SK-MEL-5 (cell line): ENCODE data around the gene POFUT1. TPM values are rescaled to one million over a fixed set of nuclear protein-coding genes. Genes with fewer than 3 reads are reported as not detected.
"Not testable (repeated sequence)": the region's sequence is repeated elsewhere in the genome, so short reads cannot be mapped to it uniquely, and the experiment has no call there.

ENCODE experiments used
- DNase-seq: peaks from one replicate; pipeline ENCODE4 v3.0.0-alpha.2; 2016; ENCODE audit warnings: low read depth, low spot score
- in situ Hi-C: cut with HindIII; loops from 2 replicates; pipeline ENCODE4 v1.10.0; 2016; ENCODE audit warnings: low sequenced_read_pairs, high pct_unique_total_duplicates, low pct_unique_long_range_greater_than_20kb
- total RNA-seq: library from RNA; depleted of rRNA; stranded (reverse); fragments of >200 nt; shearing (Covaris generic); gene quantifications from 2 replicates; pipeline ENCODE4 v1.2.3, GENCODE V29; 2014

The POFUT1 gene
- total RNA-seq, 1 experiment from 2014 or later: 56.1 TPM

- DNase-seq: no peak
- in situ Hi-C loops: no loop called here
Observed at GRCh38 chr20:32241807-32242206, 34.1 kb downstream of the POFUT1 start.

GRCh38 chr20:32244150-32244823 lies 36.6 kb downstream of the POFUT1 start:
- no peak for DNase-seq
- in situ Hi-C loops: no loop called here

GRCh38 chr20:32244959-32245358 lies 37.3 kb downstream of the POFUT1 start:
- in situ Hi-C loops: no loop called here

DNA sequence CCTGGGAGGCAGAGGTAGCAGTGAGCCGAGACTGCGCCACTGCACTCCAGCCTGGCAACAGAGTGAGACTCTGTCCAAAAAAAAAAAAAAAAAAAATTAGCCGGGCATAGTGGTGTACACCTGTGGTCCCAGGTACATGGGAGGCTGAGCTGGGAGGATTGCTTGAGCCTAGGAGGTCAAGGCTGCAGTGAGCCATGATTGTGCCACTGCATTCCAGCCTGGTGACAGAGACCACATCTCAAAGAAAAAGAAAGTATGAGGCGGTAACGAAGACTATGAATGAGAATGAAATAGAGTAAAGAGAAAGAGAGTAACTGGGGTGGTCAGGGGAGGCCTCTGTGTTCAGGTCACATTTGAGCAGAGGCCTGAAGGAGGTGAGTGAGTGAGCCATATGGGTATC lies 38.5 kb downstream of the POFUT1 start:
- DNase-seq, in situ Hi-C loops: not testable (repeated sequence)

More at GRCh38 chr20:32244959-32245358, 37.3 kb downstream of the POFUT1 start:
- no peak for DNase-seq

GRCh38 chr20:32248043-32248442 lies 40.4 kb downstream of the POFUT1 start:
- in situ Hi-C loops: no loop called here
- DNase-seq: no peak

DNA sequence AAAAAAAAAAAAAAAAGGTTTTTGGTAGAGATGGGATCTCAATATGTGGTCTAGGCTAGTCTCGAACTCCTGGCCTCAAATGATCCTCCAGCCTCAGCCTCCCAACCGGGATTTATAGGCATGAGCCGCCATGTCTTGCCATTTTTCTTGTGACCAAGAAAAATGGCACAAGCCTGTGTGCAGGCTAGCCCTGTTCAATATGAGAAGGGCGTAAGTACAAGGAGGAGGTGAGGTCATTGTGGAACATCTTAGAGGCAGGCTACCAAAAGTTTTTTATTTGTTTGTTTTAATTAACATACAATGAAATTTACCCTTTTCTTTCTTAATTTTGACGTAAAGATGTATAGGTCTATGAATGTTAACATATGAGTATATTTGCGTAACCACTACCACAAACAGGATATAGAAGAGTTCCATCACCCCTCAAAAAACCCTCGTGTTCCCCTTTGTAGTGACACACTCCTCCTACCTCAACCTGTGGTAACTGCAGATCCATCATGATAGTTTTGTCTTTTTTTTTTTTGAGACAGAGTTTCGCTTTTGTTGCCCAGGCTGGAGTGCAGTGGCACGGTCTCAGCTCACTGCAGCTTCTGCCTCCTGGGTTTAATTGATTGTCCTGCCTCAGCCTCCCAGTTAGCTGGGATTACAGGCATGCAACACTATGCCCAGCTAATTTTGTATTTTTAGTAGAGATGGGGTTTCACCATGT lies 41.5 kb downstream of the POFUT1 start:
- in situ Hi-C loops: no loop called here
- no peak for DNase-seq

GRCh38 chr20:32251470-32251869 lies 43.8 kb downstream of the POFUT1 start:
- in situ Hi-C loops: no loop called here

GRCh38 chr20:32252189-32252588 lies 44.5 kb downstream of the POFUT1 start:
- in situ Hi-C loops: no loop called here

More at GRCh38 chr20:32251470-32251869, 43.8 kb downstream of the POFUT1 start:
- no peak for DNase-seq

GRCh38 chr20:32260973-32261372 lies 53.3 kb downstream of the POFUT1 start:
- in situ Hi-C loops: not testable (repeated sequence)

More at GRCh38 chr20:32252189-32252588, 44.5 kb downstream of the POFUT1 start:
- DNase-seq: no peak

DNA sequence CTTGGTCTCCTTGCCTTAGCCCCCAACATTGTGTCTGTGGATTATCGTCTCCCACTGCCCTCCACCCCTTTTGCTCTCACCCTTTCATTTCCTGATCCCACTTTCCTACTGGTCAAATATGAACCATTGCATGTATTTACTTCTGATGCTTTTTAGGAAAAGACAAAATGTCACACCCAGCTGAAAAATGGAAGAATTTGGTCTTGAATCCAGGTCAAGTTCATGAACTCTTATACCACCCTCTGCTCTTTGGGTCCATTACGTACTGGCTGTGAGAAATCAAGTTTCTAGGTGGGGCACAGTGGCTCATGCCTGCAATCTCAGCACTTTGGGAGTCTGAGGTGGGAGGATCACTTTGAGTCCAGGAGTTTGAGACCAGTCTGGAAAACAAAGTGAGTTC lies 54.0 kb downstream of the POFUT1 start:
- no peak for DNase-seq
- in situ Hi-C loops: no loop called here

More at GRCh38 chr20:32260973-32261372, 53.3 kb downstream of the POFUT1 start:
- DNase-seq: not testable (repeated sequence)

- in situ Hi-C loops: no loop called here
- no peak for DNase-seq
Observed at GRCh38 chr20:32263398-32263954, 55.8 kb downstream of the POFUT1 start.

DNA sequence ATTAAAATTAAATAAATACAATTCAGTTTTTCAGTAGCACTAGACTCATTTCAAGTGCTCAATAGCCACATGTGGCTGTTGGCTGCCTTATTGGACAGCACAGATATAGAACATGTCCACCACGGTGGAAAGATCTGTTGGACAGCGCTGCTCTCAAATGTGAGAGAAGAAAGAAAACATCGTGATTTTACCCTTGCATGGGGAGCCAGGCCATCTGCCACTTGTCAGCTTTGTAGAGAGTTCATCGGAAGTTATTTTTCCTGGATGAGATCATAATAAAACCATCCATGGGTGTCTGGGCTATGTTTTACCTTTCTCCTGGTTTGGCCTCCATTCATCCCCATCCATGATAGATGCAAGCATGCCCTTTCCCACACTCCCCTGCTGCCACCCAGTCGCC lies 63.9 kb downstream of the POFUT1 start:
- no peak for DNase-seq
- in situ Hi-C loops: no loop called here

- in situ Hi-C loops: no loop called here
- no peak for DNase-seq
Observed at GRCh38 chr20:32274359-32274758, 66.7 kb downstream of the POFUT1 start.

DNA sequence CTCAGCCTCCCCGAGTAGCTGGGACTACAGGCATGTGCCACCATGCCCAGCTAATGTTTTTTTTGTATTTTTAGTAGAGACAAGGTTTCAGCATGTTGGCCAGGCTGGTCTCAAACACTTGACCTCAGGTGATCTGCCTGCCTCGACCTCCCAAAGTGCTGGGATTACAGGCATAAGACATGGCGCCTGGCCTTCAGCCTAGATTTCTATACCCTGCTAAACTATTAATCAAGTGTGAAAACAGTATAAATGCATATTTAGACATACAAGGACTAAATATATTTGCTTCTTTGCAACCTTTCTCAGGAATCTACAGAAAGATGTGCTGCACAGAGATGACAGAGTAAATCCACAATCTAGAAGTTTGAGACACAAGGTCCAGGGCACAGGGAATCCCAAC lies 67.5 kb downstream of the POFUT1 start:
- DNase-seq, in situ Hi-C loops: not testable (repeated sequence)

DNA sequence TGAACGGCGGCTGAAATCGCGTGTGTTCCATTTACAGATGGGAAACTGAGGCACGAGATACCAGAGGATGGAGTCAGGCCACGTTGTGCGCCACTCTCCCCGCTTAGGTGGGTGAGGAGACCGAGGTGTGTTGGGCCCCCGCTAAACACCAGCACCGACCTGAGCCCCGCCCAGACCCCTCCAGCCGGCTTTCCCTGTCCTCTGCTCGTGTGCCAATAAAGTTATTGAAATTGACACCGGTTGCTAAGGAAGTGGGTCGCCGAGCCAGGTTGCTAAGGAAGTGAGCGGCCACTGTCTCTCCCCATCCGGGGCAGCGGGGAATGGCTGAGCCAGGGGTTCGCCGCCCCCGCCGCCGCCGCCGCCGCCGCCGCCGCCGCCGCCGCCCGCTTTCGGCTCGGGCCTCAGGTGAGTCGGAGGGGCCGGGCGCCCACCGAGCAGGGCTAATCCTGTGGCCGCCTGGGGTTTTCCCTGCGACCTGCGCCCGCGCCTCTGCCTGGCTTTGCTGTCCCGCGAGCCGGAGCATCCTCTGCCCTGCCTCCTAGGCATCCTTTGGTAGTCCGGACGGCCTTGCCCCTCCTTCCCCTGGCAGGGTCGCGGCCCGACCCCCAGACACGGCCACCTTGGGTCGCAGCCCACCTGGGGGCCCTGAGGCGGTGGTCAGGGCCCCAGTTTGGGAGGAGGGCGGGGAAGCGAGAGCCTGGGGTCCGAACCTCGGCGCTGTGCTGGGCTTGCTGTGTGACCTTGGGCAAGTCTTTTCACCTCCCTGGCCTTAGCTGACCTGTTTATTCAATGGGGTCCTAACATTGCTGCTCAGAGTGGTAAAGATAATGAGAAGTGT lies 69.9 kb downstream of the POFUT1 start, which contains the start of gene KIF3B:
KIF3B (plus strand) TSS at position 291 of the 838 bp plus-strand sequence. CDS start 32,127 bp downstream, outside the sequence.
- in situ Hi-C loops: no loop called here
- DNase-seq: peak; percentile 93

GRCh38 chr20:32278199-32278643 lies 70.5 kb downstream of the POFUT1 start:
- in situ Hi-C loops: no loop called here
- DNase-seq: no peak

DNA sequence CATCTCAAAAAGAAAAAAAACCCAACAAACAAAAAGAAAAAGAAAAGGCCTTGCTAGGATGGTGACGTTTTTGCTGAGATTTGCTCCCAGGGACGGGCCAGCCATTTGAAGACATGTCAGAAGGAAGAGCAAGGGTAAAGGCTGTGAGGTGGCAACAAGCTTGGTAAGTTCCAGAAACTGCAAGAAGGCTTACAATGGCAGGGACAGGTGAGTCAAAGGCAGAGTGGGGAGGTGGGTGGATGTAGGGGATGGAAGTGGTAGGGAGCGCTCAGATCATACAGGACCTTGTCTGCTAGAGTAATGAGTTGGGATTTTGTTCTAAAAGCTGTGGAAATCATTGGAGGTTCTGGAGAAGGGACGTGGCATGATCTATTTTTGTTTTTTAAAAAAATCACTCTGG lies 74.0 kb downstream of the POFUT1 start:
- in situ Hi-C loops: no loop called here
- DNase-seq: no peak

- no peak for DNase-seq
- in situ Hi-C loops: no loop called here
Observed at GRCh38 chr20:32282461-32282860, 74.8 kb downstream of the POFUT1 start.
